ENCODE data around the gene XYLT1. TPM values are rescaled to one million over a fixed set of nuclear protein-coding genes. Genes with fewer than 3 reads are reported as not detected.

XYLT1 gene
- total RNA-seq, 2 donors from 2014 or later: 32.4 to 33.1 TPM

DNA sequence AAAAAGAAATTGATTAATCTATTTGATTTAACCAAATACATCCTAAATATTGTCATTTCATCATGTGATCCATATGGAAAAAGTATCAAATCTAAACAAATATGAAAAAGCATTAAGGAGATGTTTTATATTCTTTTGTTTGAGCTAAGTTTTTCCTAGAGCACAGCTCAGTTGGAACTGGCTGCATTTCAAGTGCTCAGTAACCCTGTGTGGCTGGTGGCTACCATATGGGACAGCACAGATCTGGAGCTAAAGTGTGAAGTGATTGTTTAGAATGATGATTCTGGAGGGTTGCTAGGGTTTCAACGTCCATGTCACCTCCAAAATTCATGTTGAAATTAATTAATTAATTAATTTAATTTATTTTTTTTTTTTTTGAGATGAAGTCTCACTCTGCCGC lies 137.5 kb downstream of the XYLT1 start:
- DNase-seq (ENCODE audit: low spot score): no peak
- intact Hi-C loops (cut with DNase I): no loop called here

DNA sequence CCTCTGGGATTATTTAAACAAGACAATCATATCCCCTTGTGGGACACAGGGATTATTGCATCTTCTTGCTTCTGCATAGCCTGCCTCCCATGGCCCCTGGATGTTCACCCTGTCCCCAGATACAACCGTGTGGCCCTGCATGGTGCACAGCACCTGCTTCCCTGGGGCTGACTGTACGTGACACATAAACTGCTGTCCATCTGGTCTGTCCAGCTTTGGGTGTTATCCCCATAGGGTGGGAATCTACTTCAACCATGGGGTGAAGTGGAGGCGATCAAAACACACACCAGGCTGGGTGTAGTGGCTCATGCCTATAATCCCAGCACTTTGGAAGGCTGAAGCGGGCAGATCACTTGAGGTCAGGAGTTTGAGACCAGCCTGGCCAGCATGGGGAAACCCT lies 138.8 kb downstream of the XYLT1 start:
- intact Hi-C loops (cut with DNase I): no loop called here
- DNase-seq (ENCODE audit: low spot score): no peak

DNA sequence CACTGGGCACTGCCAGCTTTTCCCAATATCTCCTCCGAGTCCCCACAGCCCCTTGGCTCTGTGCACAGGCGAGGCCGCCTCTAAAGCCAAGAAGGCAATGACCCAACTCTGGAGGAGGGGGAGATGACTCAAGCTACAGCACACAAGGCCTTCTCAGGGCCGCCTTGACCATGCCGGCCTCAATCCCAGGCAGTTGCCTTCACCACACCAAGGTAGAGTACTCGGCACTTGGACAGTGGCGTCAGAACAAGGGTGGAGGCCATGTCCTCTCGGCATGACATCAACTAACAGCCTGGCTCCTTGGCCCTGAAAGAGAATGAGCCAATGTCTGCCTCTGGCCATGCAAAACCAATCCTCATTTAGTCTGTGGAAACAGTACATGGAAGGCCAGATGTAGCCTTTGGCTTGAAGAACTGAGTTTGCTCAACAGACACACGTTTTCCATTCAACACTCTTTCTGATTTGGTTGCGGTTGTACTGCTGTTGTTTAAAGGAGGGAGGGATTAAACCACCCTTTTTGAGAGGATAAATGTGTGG lies 139.6 kb downstream of the XYLT1 start:
- intact Hi-C loops (cut with DNase I): no loop called here
- DNase-seq (ENCODE audit: low spot score): peak; percentile 92

DNA sequence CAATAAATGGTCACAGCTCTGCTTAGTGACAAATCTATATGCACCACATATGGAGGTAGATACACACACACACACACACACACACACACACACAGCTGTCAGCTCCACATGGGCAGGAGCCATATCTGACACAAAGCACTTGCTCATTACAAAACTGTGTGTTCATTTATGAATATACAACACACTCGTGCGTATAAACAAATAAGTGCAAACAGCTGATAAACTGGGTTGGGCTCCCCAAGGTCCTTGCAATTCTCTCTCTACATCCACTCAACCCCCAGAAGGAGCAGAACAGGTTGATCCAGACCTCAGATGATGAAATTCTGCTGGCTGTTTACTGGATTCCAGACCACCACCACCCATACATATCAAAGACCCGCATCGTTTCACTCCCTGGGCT lies 140.7 kb downstream of the XYLT1 start:
- no peak for DNase-seq (ENCODE audit: low spot score)
- intact Hi-C loops (cut with DNase I): no loop called here

DNA sequence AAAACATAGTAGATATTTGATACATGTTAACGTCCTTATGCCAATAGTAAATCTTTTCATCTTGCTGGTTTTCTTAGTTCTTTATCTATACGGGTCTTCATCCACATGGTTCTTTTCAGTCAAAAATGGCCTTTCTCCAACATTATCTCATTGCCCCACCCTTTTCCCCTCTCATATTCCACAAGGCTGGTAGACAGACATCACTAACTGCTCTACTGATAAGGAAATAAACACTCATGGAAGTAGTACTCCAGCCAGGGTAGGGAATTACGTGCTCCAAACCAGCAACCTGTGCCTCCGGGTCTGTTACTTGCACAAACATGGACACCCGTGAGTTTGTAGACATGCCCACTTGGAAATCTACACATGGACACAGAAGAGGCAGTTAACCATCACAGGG lies 141.4 kb downstream of the XYLT1 start:
- intact Hi-C loops (cut with DNase I): no loop called here
- no peak for DNase-seq (ENCODE audit: low spot score)

DNA sequence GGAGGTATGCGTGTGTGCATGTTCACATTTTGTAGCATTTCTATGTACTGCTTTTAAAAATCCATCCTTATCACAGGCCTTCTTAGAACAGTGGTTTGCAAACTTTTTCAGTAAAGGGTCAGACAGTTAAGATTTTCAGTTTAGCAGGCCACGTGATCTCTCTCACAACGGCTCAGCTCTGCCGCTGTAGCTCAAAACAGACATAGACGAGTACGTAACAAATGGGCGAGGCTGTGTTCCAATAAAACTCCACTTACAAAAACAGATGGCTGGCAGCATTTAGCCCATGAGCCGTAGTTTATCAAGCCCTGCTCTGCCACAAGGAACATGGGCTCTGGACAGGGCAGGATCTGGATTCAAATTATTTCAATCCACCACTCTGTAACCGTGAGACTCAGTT lies 141.8 kb downstream of the XYLT1 start:
- DNase-seq (ENCODE audit: low spot score): no peak
- intact Hi-C loops (cut with DNase I): no loop called here

DNA sequence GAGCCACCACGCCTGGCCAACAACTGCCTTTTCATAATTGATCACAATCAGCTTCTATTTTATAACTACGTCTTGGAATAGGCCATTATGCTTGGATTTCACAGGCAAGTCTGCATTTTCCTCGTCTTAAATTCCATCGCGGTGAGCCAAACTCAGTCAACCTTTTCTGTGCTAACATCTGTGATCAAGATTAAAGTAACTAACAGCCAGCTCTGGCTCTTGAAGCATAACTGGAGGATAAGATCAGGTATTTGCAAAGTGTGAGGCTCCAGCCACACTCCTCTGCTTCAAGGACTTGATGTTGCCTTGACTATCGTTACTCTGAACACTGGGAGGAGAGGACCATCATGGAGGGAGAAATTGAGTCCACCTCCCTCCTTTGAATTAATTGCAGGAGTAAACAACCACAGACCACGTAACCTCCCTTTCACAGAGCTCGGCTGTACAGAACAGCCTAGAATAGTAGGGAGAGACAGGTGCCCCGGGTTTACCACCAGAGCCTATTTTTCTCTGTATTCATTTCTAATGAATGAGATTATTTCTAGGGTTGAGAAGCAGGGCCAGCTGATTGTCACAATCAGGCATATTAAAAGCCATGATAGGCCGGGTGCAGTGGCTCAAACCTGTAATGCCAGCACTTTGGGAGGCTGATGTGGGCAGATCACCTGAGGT lies 143.0 kb downstream of the XYLT1 start:
- DNase-seq (ENCODE audit: low spot score): no peak
- intact Hi-C loops (cut with DNase I): no loop called here

DNA sequence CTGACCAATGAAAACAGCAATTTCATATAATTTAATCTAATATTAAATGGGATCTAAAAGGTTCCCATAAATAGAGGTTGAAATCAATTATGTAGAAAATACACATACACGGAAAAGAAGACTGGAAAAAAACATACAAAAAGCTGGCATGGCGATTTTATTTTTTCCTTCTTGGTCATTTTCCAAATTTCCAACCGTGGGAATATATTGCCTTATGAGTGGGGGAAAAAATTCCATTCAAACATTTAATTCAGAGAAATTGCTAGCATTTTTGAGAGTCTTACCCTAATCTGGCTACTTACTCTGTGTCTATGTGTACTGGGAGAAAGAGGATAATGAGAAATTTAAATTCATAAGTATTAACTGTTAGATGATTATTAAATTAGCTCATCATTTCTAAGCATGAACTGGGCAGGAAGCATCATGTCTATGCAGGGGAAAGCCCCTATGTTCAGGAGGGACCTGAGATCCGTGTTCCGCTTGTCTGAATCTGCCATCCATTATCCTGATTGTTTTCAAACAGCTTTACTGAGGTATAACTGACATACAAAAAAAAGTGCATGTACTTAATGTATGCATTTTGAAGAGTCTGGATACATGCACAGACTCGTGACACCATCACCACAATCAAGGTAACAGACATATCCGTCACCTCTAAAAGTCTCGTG lies 145.2 kb downstream of the XYLT1 start:
- intact Hi-C loops (cut with DNase I): no loop called here
- DNase-seq (ENCODE audit: low spot score): no peak

DNA sequence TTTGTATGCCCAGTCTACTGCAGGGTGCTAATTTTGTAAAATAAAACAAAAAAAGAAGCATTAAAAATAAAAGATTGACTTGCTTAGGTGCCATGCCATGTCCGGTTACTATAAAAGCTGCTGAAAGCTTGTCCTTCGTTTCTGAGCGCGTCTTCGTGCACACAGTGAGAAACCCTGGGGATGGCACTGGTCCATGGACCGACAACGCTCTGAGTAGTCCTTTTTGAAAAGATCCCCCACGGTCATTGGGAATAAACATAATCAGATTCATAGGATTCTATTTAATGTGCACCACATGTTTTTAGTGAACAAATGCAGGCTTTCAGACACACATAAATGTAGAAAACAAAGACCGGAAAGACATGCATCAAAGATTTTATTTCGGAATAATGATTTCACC lies 146.3 kb downstream of the XYLT1 start:
- no peak for DNase-seq (ENCODE audit: low spot score)
- intact Hi-C loops (cut with DNase I): no loop called here

DNA sequence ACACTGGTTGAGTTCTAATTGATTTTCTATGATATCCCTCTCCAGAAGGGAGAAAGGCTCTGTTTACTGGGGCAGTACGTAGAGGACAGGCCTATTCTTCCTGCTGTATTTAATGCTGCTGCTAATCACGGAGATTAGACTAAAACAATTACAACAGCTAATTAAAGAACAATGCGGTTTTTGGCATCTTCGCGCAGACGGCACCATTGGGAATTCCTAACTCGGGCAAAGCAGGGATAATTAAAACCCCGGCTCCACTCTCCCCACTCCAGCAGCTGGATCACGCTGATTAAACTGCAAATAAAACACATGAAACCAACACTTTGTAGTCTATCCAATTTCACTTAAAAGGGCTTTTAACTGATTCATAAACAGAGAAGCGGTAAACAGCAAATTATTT lies 147.6 kb downstream of the XYLT1 start:
- intact Hi-C loops (cut with DNase I): no loop called here
- DNase-seq (ENCODE audit: low spot score): no peak

DNA sequence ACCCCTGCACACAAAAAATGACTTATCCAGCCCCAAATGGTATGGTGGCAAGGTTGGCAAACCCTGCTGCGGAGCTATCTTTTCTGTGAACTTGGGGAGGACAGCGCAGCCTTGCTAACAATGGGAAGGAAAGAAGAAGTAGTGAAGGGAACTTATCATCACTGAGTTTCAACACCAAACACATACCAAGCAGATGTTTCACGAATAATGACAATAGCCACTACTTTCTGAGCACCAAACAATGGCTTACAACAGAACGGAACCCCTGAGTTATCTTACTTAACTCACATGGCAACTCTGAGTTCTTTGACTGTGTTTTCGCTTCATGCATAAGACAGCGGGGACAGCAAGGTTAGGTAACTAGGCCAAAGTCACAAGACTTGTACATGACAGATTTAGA lies 148.9 kb downstream of the XYLT1 start:
- intact Hi-C loops (cut with DNase I): no loop called here
- no peak for DNase-seq (ENCODE audit: low spot score)

DNA sequence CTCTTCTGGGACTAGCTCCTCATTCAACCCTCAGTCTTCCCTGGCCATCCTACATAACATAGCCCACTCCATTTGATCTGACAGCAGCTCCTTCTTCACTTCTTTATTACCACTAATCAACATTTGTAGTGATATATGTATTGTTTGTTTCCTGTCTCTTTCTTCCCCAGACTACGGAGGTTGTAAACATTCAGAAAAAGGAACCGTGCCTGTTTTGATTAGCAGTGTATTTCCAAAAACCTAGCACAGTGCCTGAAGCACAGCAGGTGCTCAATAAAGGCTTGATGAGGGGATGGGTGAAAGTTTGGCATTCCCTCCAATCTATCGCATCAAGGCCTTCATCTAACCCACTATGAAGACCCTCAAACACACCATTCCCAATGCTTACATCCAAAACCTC lies 150.8 kb downstream of the XYLT1 start:
- no peak for DNase-seq (ENCODE audit: low spot score)
- intact Hi-C loops (cut with DNase I): no loop called here

DNA sequence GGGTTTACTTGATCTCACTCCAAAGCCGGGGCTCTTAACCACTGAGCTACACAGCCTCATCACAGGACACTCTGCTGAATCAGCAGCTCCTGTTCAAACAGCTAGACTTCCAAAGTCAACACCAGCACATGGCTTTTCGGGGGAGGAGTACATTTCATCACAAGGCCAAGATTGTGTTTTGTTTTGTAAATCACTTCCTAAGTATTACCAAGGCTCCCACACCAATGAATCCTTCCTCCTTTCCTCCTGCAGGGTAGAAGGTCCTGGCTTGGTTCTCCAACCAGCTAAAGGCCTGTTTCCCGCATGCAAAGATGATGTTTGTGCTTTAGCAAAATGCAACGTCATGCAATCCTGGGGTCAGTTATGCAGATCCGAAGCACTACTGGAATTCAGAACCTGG lies 152.5 kb downstream of the XYLT1 start:
- DNase-seq (ENCODE audit: low spot score): no peak
- intact Hi-C loops (cut with DNase I): no loop called here

DNA sequence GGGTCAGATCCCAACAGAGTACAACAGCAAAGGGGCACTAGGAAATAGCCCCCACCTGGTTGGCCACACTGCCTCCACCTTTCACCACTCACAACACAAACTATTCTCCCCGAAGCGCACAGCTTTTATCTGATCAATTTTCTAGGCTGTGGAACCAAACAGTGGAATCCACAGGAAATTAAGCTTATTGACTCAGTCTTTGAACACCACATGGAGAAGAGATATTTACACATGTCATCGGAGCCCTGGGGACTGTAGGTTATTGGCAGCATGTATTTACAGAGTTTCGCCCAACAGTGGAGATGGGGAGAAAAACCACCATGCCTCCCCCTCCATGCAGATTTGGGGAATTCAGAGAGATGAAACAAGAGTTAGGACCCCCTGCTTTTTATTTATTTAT lies 154.8 kb downstream of the XYLT1 start:
- intact Hi-C loops (cut with DNase I): no loop called here
- DNase-seq (ENCODE audit: low spot score): no peak

DNA sequence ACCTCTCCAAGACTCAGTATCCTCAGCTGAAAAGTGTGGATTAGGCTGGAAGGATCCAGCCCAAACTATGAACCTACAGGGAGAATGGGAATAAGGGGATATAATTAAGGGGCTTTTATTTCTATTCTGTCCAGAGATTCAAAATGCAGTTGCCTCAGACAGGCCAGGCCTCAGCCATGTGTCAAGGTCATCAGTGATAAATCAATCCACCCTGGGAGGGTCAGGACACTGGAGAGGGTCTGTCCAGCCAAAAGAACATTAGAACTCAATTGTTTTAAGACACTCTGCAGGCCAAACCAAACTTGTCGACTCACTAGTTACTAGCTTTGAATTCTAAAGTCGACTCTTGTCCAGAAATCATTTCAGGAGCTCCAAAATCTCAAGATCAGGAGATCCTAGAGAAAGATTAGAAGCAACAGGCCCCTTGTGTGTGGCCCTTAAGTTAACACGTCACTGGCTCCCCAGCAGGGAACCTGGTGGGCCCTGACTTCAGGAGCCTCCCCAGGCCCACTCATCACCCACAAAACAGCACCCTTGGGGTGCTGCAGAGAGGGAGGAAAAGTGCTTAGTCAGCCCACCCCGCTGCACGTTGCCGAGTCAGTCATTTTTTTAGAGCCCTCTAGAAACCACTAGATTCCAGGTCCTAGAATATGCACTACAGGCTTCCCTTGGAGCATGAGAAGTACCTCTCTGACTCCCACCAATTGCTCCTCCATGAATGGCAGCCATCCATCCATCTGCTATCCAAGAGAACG lies 156.8 kb downstream of the XYLT1 start:
- DNase-seq (ENCODE audit: low spot score): no peak
- intact Hi-C loops (cut with DNase I): no loop called here

DNA sequence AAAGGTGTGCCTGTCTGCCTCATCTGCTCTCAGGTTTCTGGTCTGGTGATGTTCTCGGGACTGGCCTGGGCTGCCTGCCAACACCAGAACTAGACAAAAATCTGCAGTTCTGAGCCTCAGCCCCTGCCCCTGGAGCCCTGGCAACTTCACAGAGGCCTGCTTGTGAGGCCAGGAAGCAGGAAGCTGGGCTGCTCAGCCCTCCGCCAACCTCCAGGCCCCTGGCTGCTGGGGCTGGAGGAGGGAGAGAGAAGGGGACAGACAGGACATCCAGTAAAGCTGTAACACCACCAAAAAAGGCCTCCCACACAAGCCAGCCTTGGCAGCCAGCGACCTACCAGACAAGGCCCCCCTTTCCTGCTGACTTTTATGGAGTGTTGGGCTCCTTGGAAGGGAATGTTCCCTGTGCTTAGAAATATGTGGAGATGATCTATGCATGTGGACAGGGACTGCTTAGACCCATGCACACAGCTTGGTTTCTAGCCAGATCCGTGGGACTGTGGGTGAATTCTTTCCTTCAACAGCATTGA lies 157.6 kb downstream of the XYLT1 start:
- intact Hi-C loops (cut with DNase I): no loop called here
- DNase-seq (ENCODE audit: low spot score): peak; percentile 88

DNA sequence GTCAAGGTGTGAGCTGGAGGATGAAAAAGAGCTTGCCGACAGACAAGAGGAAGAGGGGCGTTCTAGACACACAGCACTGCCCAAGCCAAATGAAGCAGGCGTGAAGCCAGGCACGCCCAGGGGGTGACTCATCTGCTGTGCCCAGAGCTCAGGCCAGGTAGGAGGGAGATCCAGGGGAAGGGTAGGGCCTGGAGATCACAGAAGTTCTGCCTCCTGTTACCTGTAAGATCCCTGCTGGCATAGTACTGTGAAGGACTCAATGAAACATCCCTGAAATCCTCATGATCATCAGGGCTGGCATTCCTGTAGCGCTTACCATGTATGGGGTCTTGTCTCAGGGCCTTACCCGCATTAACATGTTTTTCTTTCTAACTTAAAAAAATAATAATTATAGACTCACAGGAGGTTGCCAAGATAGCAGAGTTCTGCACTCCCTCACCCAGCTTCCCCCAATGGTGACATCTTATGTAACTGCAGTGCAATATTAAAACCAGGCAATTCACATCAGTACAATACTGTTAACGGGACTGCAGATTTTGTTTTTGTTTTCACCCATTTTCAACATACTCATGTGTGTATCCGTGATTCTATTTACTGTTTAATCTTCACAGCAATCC lies 158.6 kb downstream of the XYLT1 start:
- DNase-seq (ENCODE audit: low spot score): no peak
- intact Hi-C loops (cut with DNase I): no loop called here

DNA sequence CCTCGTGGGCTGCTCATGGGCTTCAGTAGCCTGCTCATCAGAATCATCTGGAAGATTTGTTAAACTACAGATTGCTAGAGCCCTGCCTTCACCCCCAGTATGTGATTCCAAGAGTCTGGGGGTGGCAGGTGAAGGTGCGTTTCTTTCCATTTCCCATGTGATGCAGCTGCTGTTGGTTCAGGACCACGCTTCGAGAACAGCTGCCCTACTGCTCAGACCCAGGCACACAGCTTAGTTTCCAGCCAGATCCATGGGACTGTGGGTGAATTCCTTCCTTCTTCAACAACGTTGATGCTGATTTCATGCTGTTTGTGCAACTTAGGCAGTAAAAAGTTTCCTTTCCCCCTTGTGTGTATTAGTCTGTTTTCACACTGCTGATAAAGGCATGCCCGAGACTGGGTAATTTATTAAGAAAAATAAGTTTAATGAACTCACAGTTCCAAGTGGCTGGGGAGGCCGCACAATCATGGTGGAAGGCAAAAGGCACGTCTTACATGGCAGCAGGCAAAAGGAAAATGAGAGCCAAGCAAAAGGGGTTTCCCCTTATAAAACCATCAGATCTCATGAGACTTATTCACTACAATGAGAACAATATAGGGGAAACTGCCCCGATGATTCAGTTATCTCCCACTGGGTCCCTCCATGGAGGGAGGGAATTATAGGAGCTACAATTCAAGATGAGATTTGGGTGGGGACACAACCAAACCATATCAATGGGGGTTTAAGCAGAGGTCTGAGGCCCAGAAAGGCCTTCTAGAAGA lies 159.2 kb downstream of the XYLT1 start:
- no peak for DNase-seq (ENCODE audit: low spot score)
- intact Hi-C loops (cut with DNase I): no loop called here

DNA sequence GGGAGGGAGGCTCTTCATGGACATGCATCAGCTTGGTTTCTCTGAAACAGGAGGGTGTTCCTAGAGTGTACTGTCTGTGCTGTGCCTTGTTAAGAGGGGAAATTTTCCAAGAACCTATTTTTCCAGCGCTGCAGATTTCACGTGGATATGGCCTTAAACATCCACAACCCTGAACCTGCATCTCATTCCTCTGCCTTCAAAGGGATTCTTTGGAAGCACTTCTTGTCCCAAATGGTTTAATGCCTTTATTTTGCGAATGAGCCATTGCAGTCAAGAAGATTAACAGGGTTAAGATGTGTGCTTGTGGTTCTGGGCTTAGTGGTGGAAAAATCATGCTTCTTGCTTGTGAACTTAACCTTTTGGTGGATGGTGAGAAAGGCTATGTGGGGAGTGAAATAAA lies 161.2 kb downstream of the XYLT1 start:
- intact Hi-C loops (cut with DNase I): no loop called here
- DNase-seq (ENCODE audit: low spot score): no peak
